Measurements from ENCODE around the gene RAB40C. TPM values are rescaled to one million over a fixed set of nuclear protein-coding genes. Genes with fewer than 3 reads are reported as not detected.
A peak's percentile ranks its signal among the peaks of the same experiment; 100 is the strongest.

RAB40C gene
- total and polyA plus RNA-seq, 2 experiments from 2014 or later, result 30.2 to 32.7 TPM

DNA sequence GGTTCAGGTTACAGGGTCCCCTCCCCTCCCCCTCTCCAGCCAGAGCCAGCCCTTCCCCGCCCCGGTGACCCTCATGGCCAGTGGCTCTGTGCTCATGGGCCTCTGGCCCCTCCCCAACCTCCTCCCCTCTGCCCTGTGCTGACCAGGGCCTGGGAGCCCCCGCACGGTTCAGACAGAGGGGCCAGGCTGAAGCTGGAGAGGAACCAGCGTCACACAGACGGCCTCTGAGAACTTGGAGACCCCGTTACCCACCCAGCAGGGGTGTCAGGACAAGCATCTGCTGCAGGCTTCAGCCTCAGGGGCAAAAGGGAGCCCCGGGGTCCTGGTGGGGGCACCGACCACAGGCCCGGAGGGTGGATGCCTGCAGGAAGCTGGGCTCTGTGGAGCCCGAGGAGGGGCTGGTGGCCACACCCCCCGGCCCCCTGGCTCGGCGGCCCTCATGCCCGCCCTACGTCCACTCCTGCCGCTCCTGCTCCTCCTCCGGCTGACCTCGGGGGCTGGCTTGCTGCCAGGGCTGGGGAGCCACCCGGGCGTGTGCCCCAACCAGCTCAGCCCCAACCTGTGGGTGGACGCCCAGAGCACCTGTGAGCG is 41.0 kb downstream of the RAB40C start, which contains the start of gene WFIKKN1:
TSS of gene WFIKKN1 (plus strand) at position 171 of the 591 bp plus-strand sequence. CDS start at position 440, 269 bp downstream.
- TF ChIP-seq, protein P1, sequence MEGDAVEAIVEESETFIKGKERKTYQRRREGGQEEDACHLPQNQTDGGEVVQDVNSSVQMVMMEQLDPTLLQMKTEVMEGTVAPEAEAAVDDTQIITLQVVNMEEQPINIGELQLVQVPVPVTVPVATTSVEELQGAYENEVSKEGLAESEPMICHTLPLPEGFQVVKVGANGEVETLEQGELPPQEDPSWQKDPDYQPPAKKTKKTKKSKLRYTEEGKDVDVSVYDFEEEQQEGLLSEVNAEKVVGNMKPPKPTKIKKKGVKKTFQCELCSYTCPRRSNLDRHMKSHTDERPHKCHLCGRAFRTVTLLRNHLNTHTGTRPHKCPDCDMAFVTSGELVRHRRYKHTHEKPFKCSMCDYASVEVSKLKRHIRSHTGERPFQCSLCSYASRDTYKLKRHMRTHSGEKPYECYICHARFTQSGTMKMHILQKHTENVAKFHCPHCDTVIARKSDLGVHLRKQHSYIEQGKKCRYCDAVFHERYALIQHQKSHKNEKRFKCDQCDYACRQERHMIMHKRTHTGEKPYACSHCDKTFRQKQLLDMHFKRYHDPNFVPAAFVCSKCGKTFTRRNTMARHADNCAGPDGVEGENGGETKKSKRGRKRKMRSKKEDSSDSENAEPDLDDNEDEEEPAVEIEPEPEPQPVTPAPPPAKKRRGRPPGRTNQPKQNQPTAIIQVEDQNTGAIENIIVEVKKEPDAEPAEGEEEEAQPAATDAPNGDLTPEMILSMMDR (IDR thresholded peaks at IDR 0.05; ENCODE audit: poor library complexity), result no peak
- Histone ChIP-seq H3K9me2 (replicated peaks; ENCODE audit: insufficient read depth) (no peaks in the 10 kb centered on the region), H3K4me3 (no peak within 1 kb of the TSS), H3K4me2 (peak within 1 kb of the TSS; percentile 73), H3K9me3 (ENCODE audit: low read depth) (no peaks in the 10 kb centered on the region), H3K79me2 (peaks cover 12% of the 10 kb centered on the region), H3K27me3 (no peaks in the 10 kb centered on the region), H2AFZ (no peak within 1 kb of the TSS), H4K20me1 (ENCODE audit: insufficient read depth, poor library complexity, severe bottlenecking) (no peaks in the 10 kb centered on the region), H3K36me3 (replicated peaks; ENCODE audit: insufficient read depth, low read depth) (no peaks in the 10 kb centered on the region), H3K27ac (no peak within 1 kb of the TSS), H3K4me1 (ENCODE audit: insufficient read depth) (peaks cover 22% of the 10 kb centered on the region)
- DNase-seq (ENCODE audit: low spot score), result no peak
- WGBS (ENCODE audit: low lambda C conversion rate, missing lambda C conversion rate), result 7% methylated on average over 13 of the region's 23 CpGs

DNA sequence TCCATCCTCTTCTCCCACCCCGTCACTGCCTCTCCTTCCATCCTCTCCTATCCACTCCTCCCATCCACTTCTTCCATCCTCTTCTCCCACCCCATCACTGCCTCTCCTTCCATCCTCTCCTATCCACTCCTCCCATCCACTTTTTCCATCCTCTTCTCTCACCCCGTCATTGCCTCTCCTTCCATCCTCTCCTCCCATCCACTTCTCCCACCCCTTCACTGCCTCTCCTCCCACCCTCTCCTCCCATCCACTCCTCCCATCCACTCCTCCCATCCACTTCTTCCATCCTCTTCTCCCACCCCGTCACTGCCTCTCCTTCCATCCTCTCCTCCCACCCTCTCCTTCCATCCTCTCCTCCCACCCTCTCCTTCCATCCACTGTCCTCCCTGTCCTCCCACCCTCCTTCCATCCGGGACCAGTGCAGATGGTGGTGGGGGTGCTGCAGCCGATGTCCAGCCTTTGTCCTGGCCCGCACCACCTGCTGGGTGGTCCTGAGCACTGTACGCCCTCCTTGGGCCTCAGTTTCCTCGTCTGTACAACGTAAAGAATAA is 42.0 kb downstream of the RAB40C start:
- 82% methylated on average over 6 of the region's 9 CpGs for WGBS (ENCODE audit: low lambda C conversion rate, missing lambda C conversion rate)

DNA sequence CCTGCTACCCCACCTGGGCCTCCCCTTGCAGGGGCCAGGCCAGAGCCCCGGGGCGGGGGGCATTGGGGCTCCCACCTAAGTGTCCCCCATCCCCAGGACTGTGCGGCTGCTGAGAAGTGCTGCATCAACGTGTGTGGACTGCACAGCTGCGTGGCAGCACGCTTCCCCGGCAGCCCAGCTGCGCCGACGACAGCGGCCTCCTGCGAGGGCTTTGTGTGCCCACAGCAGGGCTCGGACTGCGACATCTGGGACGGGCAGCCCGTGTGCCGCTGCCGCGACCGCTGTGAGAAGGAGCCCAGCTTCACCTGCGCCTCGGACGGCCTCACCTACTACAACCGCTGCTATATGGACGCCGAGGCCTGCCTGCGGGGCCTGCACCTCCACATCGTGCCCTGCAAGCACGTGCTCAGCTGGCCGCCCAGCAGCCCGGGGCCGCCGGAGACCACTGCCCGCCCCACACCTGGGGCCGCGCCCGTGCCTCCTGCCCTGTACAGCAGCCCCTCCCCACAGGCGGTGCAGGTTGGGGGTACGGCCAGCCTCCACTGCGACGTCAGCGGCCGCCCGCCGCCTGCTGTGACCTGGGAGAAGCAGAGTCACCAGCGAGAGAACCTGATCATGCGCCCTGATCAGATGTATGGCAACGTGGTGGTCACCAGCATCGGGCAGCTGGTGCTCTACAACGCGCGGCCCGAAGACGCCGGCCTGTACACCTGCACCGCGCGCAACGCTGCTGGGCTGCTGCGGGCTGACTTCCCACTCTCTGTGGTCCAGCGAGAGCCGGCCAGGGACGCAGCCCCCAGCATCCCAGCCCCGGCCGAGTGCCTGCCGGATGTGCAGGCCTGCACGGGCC is 42.8 kb downstream of the RAB40C start:
- Histone ChIP-seq H3K27ac (no peak overlapping the region), H3K36me3 (replicated peaks; ENCODE audit: insufficient read depth, low read depth) (no peaks in the 10 kb centered on the region), H3K9me2 (replicated peaks; ENCODE audit: insufficient read depth) (no peaks in the 10 kb centered on the region), H3K4me2 (no peak overlapping the region), H3K9me3 (ENCODE audit: low read depth) (no peaks in the 10 kb centered on the region), H3K4me1 (ENCODE audit: insufficient read depth) (peaks cover 27% of the 10 kb centered on the region), H2AFZ (no peak overlapping the region), H3K79me2 (peaks cover 12% of the 10 kb centered on the region), H3K4me3 (no peak overlapping the region), H4K20me1 (ENCODE audit: insufficient read depth, poor library complexity, severe bottlenecking) (no peaks in the 10 kb centered on the region), H3K27me3 (no peaks in the 10 kb centered on the region)
- TF ChIP-seq EZH2phosphoT487 (IDR thresholded peaks at IDR 0.05; ENCODE audit: low read depth, severe bottlenecking, unreplicated experiment) (no peak), EZH2 (IDR thresholded peaks at IDR 0.05; ENCODE audit: borderline replicate concordance) (no peak)
- TF ChIP-seq, protein P1 (IDR thresholded peaks at IDR 0.05; ENCODE audit: poor library complexity), result no peak
- no peak for DNase-seq (ENCODE audit: low spot score)
- WGBS (ENCODE audit: low lambda C conversion rate, missing lambda C conversion rate), result 97% methylated on average over 57 of the region's 67 CpGs

More for the DNA sequence above, 42.0 kb downstream of the RAB40C start:
- peaks cover 22% of the 10 kb centered on the region for H3K4me1 ChIP-seq (ENCODE audit: insufficient read depth)
- no peaks in the 10 kb centered on the region for H3K27me3 ChIP-seq
- H3K36me3 ChIP-seq (replicated peaks; ENCODE audit: insufficient read depth, low read depth), result no peaks in the 10 kb centered on the region
- H3K9me2 ChIP-seq (replicated peaks; ENCODE audit: insufficient read depth), result no peaks in the 10 kb centered on the region
- no peak overlapping the region for H3K4me3 ChIP-seq
- H4K20me1 ChIP-seq (ENCODE audit: insufficient read depth, poor library complexity, severe bottlenecking), result no peaks in the 10 kb centered on the region
- H3K9me3 ChIP-seq (ENCODE audit: low read depth), result no peaks in the 10 kb centered on the region
- H3K4me2 ChIP-seq, result no peak overlapping the region
- H3K27ac ChIP-seq, result no peak overlapping the region
- no peak for TF ChIP-seq EZH2 (IDR thresholded peaks at IDR 0.05; ENCODE audit: borderline replicate concordance)
- TF ChIP-seq, protein P1 (IDR thresholded peaks at IDR 0.05; ENCODE audit: poor library complexity), result no peak
- no peak for TF ChIP-seq EZH2phosphoT487 (IDR thresholded peaks at IDR 0.05; ENCODE audit: low read depth, severe bottlenecking, unreplicated experiment)
- no peak overlapping the region for H2AFZ ChIP-seq
- H3K79me2 ChIP-seq, result peaks cover 12% of the 10 kb centered on the region
- no peak for DNase-seq (ENCODE audit: low spot score)

Data from hepatocyte (in vitro differentiated cells).